T-helper 2 cell treated with Interferon-gamma antibody and Interleukin-4, amounts not matched to agents 5 μg/mL and 100 μg/mL, for 36 hours (primary cell): ENCODE measurements around the gene CFAP97.

Experiments
- DNase-seq: peaks from one replicate; pipeline ENCODE4 v3.0.0; 2021; ENCODE audit warnings: low spot score
- H3K27ac Mint-ChIP-seq: one replicate; pipeline ENCODE4 v1.8.0; 2021; ENCODE audit warnings: mild to moderate bottlenecking, mixed read lengths
- H3K27me3 Mint-ChIP-seq: one replicate; pipeline ENCODE4 v1.8.0; 2021; ENCODE audit warnings: low read depth, mixed read lengths
- H3K36me3 Mint-ChIP-seq: one replicate; pipeline ENCODE4 v1.8.0; 2021; ENCODE audit warnings: low read depth, mixed read lengths
- H3K4me1 Mint-ChIP-seq: one replicate; pipeline ENCODE4 v1.8.0; 2021; ENCODE audit warnings: low read depth, mixed read lengths
- H3K4me3 Mint-ChIP-seq: one replicate; pipeline ENCODE4 v1.8.0; 2022; ENCODE audit warnings: mild to moderate bottlenecking, moderate library complexity, mixed read lengths
- H3K9me3 Mint-ChIP-seq: one replicate; pipeline ENCODE4 v1.8.0; 2021; ENCODE audit warnings: mixed read lengths

The CFAP97 gene

GRCh38 chr4:185167234-185167633, 36.6 kb downstream of the CFAP97 start:
- H3K36me3 Mint-ChIP-seq = peaks cover 55% of the 10 kb centered on the region
- no peak overlapping the region for H3K27ac Mint-ChIP-seq
- peaks cover 21% of the 10 kb centered on the region for H3K27me3 Mint-ChIP-seq
- peaks cover 13% of the 10 kb centered on the region for H3K4me1 Mint-ChIP-seq
- no peak overlapping the region for H3K4me3 Mint-ChIP-seq
- no peak for DNase-seq
- H3K9me3 Mint-ChIP-seq = no peaks in the 10 kb centered on the region

DNA sequence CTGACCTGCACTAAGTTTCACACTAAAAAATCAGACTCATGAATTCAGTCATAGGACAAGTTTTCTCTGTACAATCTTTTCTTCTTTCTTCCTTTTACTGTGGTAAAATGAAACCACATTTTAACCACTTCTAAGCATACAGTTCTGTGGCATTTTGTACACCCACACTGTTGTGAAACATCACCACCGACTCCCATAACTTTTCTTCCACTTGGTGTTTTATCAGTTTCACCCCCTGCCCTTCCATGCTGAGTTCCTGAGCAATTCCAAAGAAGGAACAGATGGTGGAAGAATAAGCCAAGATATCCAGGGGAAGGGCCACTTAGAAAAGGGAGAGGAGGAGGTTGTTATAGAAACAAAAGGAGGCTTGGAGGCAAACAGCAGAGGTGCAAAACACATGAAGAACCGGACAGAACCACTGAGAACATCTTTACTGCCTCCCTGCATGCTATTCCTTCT, 38.2 kb downstream of the CFAP97 start:
- Mint-ChIP-seq H3K27me3 (peaks cover 21% of the 10 kb centered on the region), H3K9me3 (no peaks in the 10 kb centered on the region), H3K4me3 (peak overlapping the region; percentile 9), H3K4me1 (peaks cover 13% of the 10 kb centered on the region), H3K27ac (no peak overlapping the region), H3K36me3 (peaks cover 58% of the 10 kb centered on the region)
- peak; percentile 29 for DNase-seq

DNA sequence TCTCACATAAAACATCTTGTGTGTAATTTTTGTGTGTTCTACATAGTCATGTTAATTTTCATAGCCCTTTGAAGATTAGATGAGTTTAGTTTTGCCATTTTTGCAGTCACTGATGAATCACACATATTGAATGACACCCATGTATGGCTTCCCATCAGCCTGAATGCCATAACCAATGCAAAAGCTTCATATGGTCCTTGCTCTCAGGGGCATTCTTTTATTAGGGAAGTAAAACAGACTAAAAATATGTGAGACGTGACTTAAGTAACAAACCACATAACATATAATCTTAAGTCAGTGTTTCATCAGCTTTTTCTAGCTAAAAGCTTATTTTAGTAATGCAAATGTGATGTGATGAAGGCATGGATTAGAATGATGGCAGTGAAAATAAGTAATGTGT, 52.5 kb downstream of the CFAP97 start:
- peaks cover 4% of the 10 kb centered on the region for H3K27me3 Mint-ChIP-seq
- H3K36me3 Mint-ChIP-seq = peaks cover 12% of the 10 kb centered on the region

DNA sequence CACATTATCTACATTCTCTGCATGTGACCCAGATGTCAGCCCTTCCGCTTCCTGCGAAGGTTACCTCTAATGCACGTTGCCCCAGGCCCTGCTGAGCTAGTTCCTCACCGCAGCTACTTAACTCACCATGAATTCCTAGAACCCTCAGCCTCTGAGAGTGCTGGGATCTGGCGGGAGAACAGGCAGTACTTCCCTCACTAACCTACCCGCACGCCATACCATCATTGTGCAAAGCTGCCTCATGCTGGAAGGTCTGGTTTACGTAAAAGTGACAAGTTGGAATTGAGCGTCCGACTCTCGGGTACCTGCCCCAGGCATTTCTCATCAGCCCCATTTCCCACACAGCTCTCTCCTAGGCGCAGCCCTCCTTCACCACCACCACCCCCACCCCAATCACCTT, 54.4 kb downstream of the CFAP97 start:
- Mint-ChIP-seq H3K4me3 (no peak overlapping the region), H3K9me3 (no peaks in the 10 kb centered on the region), H3K4me1 (peaks cover 2% of the 10 kb centered on the region), H3K27ac (no peak overlapping the region), H3K36me3 (peaks cover 12% of the 10 kb centered on the region), H3K27me3 (peaks cover 18% of the 10 kb centered on the region)
- no peak for DNase-seq

More for the DNA sequence above, 52.5 kb downstream of the CFAP97 start:
- no peak overlapping the region for H3K27ac Mint-ChIP-seq
- no peak for DNase-seq
- no peak overlapping the region for H3K4me3 Mint-ChIP-seq
- H3K9me3 Mint-ChIP-seq = no peaks in the 10 kb centered on the region
- peaks cover 2% of the 10 kb centered on the region for H3K4me1 Mint-ChIP-seq

DNA sequence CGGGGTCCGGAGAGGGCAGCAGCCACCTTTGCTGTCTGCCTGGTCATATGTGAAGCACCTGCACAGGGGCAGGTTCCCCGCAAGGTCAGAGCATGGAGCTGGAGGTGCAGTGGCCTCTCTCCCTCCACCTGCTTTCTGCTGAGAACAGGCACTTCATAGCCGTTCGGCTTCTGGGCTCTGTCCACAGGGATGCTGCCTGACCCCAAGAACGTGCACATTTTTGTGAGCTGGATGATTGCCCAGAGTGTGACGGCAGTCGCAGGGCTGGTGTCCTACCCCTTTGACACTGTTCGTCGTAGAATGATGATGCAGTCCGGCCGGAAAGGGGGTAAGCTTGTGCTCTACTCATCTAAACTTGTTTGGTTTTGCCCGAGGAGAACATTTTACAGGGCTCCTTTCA, 58.2 kb downstream of the CFAP97 start:
- H3K4me3 Mint-ChIP-seq = no peak overlapping the region
- no peaks in the 10 kb centered on the region for H3K9me3 Mint-ChIP-seq
- no peaks in the 10 kb centered on the region for H3K36me3 Mint-ChIP-seq
- peaks cover 10% of the 10 kb centered on the region for H3K4me1 Mint-ChIP-seq
- peaks cover 47% of the 10 kb centered on the region for H3K27me3 Mint-ChIP-seq
- no peak overlapping the region for H3K27ac Mint-ChIP-seq
- no peak for DNase-seq

- peaks cover 54% of the 10 kb centered on the region for H3K27me3 Mint-ChIP-seq
- H3K4me1 Mint-ChIP-seq = peaks cover 8% of the 10 kb centered on the region
- no peaks in the 10 kb centered on the region for H3K36me3 Mint-ChIP-seq
- no peaks in the 10 kb centered on the region for H3K9me3 Mint-ChIP-seq
- DNase-seq = no peak
- H3K4me3 Mint-ChIP-seq = no peak overlapping the region
- H3K27ac Mint-ChIP-seq = no peak overlapping the region
Measured at GRCh38 chr4:185144601-185145240, 59.1 kb downstream of the CFAP97 start.

DNA sequence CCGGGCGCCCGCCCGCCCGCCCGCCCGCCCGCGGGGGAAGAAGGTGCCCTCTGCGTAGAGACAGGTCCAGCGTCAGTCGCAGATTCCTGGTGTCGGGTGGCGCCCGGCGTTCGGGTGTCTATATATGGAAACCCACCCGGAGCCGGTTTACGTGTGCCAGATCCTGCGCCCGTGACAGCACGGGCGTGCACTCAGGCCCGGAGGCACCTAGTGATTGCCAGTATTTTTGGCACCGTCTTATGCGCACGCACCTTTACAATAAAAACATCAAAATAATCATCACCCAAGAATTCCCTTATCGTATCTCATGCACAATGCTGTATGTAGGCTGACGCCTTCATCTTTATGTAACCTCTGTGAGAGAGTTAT, 60.2 kb downstream of the CFAP97 start:
- Mint-ChIP-seq H3K27me3 (peaks cover 60% of the 10 kb centered on the region), H3K4me1 (peaks cover 8% of the 10 kb centered on the region), H3K36me3 (no peaks in the 10 kb centered on the region), H3K4me3 (peak overlapping the region; percentile 70), H3K9me3 (no peaks in the 10 kb centered on the region), H3K27ac (no peak overlapping the region)
- DNase-seq = no peak

GRCh38 chr4:185142912-185143600, 60.7 kb downstream of the CFAP97 start, which contains the start of gene SLC25A4:
TSS of gene SLC25A4 (plus strand) at chr4:185143266. CDS start at chr4:185143373, 107 bp downstream.
- no peak within 1 kb of the TSS for H3K27ac Mint-ChIP-seq
- H3K27me3 Mint-ChIP-seq = peaks cover 66% of the 10 kb centered on the region
- peaks cover 8% of the 10 kb centered on the region for H3K4me1 Mint-ChIP-seq
- H3K9me3 Mint-ChIP-seq = no peaks in the 10 kb centered on the region
- DNase-seq = peak; percentile 81
- peak within 1 kb of the TSS; percentile 81 for H3K4me3 Mint-ChIP-seq
- no peaks in the 10 kb centered on the region for H3K36me3 Mint-ChIP-seq

- no peaks in the 10 kb centered on the region for H3K36me3 Mint-ChIP-seq
- H3K27me3 Mint-ChIP-seq = peaks cover 69% of the 10 kb centered on the region
- H3K27ac Mint-ChIP-seq = no peak overlapping the region
- no peaks in the 10 kb centered on the region for H3K9me3 Mint-ChIP-seq
- peak overlapping the region; percentile 81 for H3K4me3 Mint-ChIP-seq
- DNase-seq = no peak
- H3K4me1 Mint-ChIP-seq = peaks cover 8% of the 10 kb centered on the region
Measured at GRCh38 chr4:185142564-185142911, 61.3 kb downstream of the CFAP97 start.

- no peak for DNase-seq
- Mint-ChIP-seq H3K36me3 (no peaks in the 10 kb centered on the region), H3K9me3 (no peaks in the 10 kb centered on the region), H3K27me3 (peaks cover 76% of the 10 kb centered on the region), H3K4me3 (no peak overlapping the region), H3K4me1 (peaks cover 8% of the 10 kb centered on the region), H3K27ac (no peak overlapping the region)
Measured at GRCh38 chr4:185141777-185142176, 62.0 kb downstream of the CFAP97 start.

DNA sequence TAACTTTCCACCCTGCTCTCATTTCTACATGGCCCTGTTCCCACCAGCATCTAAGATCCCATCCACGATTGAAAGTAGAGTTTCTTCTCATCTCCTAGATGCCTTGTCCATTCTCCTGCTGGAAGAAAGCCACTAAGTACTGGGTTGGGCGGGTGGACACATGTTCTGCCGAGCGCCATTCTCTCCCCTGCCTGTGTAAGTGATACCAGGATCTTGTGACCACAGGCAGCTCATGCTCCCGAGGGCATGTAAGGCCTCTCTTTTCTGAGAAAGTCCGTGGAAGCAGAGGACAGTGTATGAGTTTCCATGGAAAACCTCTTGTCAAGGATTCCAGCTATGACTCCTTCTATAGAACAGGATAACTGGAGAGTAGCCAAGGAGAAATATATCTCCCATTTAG, 64.1 kb downstream of the CFAP97 start:
- peaks cover 8% of the 10 kb centered on the region for H3K4me1 Mint-ChIP-seq
- H3K36me3 Mint-ChIP-seq = no peaks in the 10 kb centered on the region
- no peak overlapping the region for H3K27ac Mint-ChIP-seq
- H3K27me3 Mint-ChIP-seq = peaks cover 64% of the 10 kb centered on the region
- no peaks in the 10 kb centered on the region for H3K9me3 Mint-ChIP-seq
- no peak for DNase-seq
- H3K4me3 Mint-ChIP-seq = no peak overlapping the region

DNA sequence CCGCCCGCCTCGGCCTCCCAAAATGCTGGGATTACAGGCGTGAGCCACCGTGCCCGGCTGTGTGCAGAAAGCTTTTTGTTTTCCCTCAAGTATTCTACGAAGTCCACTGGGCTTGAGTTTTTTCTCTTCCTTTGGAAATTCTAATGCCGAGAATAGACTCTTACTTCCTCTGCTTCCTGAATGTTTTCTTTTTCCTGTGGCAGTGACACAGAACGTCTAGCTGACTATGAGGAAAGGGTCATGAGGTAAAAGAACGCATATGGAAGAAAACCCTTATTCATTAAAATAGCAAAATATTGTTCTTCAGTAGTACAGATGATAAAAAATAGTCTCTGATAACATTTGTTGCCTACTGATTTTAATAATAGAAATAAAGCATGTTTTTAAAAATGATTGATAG, 65.6 kb downstream of the CFAP97 start:
- no peak overlapping the region for H3K4me3 Mint-ChIP-seq
- no peak for DNase-seq
- H3K9me3 Mint-ChIP-seq = no peaks in the 10 kb centered on the region
- H3K27me3 Mint-ChIP-seq = peaks cover 56% of the 10 kb centered on the region
- peaks cover 3% of the 10 kb centered on the region for H3K4me1 Mint-ChIP-seq
- no peaks in the 10 kb centered on the region for H3K36me3 Mint-ChIP-seq
- no peak overlapping the region for H3K27ac Mint-ChIP-seq

DNA sequence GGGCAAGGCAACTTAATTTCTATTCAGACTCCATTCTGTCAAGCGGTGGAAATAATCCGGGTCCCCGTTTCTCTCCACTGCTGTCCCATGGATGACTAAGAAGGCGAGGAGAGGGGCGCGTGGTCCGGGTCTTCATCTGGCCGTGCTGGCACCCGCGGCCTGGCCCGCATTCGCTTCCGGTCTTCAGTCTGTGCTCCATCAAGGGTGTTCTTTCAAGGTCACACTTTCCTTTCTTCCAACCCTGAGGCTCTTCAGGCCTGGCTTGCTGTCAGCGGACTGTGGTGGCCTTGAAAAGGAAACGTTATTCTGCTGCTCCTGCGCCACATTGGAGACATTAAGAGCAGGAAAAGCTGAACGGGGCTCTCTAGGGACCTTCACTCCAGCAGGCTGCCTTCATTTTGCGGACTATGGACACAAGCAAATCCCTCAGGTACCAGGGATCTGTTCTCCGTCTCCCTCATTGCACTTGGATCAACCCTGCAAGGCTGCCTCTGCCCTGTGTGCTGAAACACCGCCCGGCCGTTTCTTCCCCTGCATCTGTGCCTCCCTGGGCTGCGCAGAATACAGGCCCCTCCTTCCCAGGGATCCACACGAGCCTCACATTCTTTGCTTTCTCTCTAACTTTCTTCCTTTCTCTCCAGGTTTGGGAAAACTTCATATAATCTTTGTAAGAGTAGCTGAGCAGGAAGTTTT, 66.4 kb downstream of the CFAP97 start:
- no peaks in the 10 kb centered on the region for H3K9me3 Mint-ChIP-seq
- no peak overlapping the region for H3K27ac Mint-ChIP-seq
- no peaks in the 10 kb centered on the region for H3K36me3 Mint-ChIP-seq
- H3K4me3 Mint-ChIP-seq = no peak overlapping the region
- H3K27me3 Mint-ChIP-seq = peaks cover 52% of the 10 kb centered on the region
- H3K4me1 Mint-ChIP-seq = peaks cover 2% of the 10 kb centered on the region
- DNase-seq = no peak

- no peak overlapping the region for H3K4me3 Mint-ChIP-seq
- no peak overlapping the region for H3K27ac Mint-ChIP-seq
- H3K27me3 Mint-ChIP-seq = peaks cover 43% of the 10 kb centered on the region
- H3K36me3 Mint-ChIP-seq = no peaks in the 10 kb centered on the region
- DNase-seq = no peak
- H3K4me1 Mint-ChIP-seq = no peaks in the 10 kb centered on the region
- H3K9me3 Mint-ChIP-seq = no peaks in the 10 kb centered on the region
Measured at GRCh38 chr4:185134307-185134869, 69.4 kb downstream of the CFAP97 start.
